GM19438 (cell line): ENCODE results near the gene ZBTB38.

ENCODE experiments used
- ATAC-seq: cut with Tn5 transposase; IDR thresholded peaks from one replicate; pipeline ENCODE4 v1.9.1; 2021; ENCODE audit warnings: low read depth; ENCODE audit not compliant: unreplicated experiment

The ZBTB38 gene

DNA sequence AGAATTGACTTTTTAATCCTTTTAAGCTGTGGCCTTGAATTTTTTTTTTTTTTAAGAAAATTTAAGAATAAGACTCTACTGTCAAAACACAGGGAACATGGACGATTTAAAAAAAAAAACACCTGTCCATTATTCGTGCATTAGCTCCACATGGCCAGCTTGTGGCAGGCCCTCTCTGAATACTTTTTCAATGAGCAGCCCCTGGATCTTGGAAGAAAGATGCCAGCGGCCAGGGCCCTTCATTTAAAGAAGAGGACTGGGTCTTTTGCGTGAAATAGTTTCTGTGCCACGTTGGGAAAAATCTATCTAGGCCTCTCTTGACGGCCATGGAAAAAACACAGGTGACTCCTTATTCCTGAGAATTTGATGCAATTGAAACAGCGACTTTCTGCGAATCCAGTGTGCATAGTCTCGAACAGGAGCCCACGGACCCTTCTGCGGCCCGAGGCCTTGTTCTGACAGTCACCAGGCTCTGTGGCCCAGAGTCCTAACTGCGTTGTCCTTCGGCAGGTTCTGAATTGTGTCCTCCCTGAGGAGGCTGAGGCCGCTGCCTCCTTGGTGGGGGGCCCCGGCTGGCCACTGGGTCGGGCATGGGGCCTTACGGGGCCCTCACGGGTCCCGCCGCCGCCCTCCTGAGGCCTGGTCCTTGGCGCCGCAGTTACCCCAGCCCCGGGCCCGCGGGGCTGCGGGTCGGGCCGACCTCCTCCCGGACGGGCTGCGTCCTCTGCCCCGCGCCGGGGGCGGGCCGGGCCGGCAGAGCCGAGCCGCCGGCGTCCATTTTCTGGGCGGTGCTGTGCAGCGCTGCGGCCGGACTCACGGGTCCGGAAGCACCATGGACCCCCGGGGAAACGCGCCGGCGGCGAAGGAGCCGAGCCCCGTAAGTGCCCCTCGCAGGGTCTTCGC, 33.5 kb downstream of the ZBTB38 start:
- peak; percentile 52 for ATAC-seq

GRCh38 chr3:141402476-141403171, 34.3 kb downstream of the ZBTB38 start:
- peak; percentile 50 for ATAC-seq

DNA sequence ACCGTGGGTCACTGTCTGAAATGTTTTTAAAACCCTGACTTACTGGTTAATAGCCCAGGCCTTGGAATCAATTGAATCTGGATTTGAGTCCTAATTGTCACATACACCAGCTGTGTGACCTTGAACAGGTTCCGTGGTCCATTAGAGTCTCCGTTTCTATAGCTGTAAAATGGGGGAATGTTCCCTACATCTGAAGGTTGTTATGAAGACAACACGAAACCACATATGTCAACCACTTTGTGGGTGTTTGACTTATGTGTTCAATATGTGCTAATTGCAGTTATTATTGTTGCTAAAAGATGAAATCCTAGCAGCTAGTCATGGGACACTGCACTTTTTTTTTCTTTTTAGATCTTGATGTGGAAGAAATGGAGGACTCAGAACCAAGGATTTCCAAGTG, 35.3 kb downstream of the ZBTB38 start:
- no peak for ATAC-seq

DNA sequence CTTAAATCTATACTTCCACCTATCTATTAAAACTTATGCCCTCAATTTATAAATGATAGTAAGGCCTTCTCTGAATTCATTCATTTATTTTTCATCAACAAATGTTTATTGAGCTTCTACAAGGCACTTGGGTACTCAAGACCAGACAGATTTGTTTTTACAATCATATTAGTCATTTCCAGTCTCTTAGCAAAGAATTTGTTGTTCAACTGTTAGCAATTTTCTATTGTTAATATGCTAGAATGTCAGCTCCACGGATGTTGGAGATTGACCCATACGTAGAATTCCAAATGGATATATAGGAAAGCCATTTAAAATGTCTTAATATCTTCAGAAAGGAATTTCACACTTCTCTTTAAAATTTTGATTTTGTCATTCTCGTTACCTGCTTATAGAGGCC, 36.7 kb downstream of the ZBTB38 start:
- ATAC-seq = no peak

DNA sequence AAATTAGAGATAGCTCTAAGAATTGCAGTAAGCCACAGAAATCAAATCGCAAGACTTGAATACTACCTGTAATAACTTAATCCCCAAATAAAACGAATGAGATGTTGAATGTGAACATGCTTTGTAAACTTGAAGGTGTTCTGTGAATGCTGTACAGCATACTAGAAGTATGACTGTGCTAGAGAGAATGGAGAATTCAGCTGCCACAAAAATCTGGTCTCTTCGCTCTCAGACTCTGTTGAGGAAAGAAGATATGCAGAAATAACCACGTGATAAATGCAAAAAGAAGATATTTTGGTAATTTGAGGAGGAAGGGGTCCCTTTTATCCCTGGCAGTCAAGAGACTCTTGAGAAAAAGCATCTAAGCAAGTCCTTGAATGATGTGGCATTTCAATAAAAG, 37.3 kb downstream of the ZBTB38 start:
- no peak for ATAC-seq

GRCh38 chr3:141406265-141406664, 38.0 kb downstream of the ZBTB38 start:
- ATAC-seq = no peak

DNA sequence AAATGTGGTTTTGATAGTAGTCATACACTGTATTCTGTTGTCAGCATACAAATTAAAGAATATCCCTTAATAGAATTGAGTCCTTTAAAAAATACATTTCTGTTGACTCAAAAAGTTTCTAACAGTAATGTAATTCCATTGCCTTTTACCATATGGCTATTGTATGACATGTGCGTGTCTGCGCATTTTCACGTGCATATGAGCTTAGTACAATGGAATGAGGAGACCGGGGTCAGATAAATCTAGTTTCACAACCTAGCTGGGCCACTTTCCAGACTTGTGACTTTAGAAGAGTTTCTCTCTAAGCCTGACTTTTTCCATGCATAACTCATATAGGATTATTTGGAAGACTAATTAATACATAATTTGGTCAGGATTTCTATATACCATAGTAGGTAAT, 38.7 kb downstream of the ZBTB38 start:
- ATAC-seq = no peak

- no peak for ATAC-seq
These were observed 39.5 kb downstream of the ZBTB38 start for GRCh38 chr3:141407825-141408224.

DNA sequence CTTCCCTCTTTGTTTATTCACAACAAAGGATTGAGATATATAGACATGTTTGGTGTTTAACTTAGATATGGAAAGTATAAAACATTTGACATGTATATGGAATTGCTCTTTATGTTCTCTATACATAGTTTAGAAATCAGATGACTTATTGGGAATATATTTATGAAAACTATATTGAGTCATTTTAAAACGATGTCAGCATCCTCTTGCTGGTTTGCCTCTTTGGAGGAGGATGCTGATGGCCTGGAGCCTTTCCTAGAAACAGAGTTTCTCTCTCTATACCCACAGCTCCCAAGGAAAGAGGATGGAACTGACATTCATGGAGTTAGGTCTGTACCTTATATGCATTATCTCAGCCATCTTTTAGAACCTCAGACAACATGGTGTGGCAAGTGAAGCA, 40.3 kb downstream of the ZBTB38 start:
- no peak for ATAC-seq

- no peak for ATAC-seq
These were observed 41.6 kb downstream of the ZBTB38 start for GRCh38 chr3:141409940-141410241.

GRCh38 chr3:141410408-141410807, 42.1 kb downstream of the ZBTB38 start:
- no peak for ATAC-seq

DNA sequence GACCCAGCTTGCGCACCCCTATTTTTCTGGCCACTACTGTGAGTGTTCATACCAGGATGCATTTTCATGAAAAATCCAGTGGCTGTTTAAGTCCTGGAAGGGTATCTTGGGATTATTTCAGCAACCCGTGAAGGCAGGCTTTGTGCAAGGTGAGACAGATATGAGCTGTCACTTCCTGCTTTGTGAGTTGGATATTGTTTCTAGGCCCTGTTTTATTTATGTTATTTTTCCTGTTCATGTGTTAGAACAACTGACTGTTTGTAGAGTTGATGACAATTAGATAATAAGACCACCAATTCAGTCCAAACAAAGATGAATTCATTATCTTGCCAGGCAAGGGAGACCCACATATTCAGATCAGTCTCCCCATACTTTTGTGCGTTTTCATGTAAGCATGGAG, 42.5 kb downstream of the ZBTB38 start:
- ATAC-seq = no peak

DNA sequence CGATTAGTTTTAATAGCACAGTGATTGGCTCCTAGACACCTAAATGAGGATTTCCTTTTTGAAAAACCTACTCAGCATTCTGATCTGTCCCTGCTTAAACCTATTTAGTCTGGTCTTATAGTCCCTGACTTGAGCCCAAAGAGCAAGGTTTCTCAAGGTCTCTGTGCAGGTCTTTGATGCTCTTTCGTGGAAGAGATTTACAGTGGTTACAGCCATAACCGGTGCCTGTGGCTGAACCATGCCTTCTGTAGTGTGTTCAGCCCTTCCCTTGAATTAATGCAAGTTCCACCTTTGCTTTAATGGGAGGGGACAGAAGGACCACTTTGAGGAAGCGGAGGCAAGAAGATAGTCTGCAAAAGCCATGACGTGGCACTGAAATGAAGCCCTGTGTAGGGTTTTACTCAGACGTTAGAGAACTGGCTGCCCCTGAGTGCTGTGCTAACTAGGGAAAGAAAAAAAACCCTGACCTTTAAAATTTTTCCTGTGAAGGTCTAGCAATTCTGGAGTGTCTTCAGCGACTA, 43.0 kb downstream of the ZBTB38 start:
- ATAC-seq = no peak

DNA sequence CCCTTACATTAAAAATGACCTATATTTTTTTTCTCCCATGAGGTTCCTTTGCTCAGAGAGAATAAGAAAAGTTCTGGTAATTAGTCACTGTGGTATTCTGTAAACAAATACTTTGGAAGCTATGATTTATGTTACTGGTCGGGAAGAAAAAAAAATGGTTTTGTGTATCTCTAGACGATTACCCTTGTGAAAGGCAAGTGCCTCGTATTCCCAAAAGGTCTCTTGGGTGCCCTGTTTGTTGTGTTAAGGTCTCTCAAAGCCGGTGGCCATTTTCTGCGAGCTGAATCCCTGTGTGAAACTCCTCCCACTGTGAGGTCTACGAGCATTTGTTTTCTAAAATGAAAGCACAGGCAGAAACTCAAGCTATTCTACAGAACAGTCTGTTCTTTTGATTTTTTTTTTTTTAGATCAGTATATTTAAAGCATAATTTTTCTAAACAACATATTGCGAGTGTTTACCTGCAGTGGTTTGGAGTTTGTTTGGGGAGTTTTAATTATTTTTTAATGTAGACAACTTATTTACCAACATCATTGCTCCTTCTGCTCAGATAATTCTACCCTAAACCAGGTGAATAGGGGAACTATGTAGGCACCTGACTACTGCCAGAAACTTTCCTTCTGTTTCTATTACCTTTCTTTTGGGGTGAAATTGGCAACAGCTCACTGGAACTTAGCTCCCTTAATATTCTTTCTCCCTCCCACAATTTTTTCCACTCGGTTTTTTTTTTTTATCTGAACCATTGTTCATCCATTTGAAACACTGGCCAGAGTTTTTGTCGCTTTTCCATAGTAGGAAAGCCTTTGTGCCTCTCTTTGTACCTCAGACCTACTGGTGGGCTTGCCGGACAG, 44.0 kb downstream of the ZBTB38 start:
- ATAC-seq = no peak

DNA sequence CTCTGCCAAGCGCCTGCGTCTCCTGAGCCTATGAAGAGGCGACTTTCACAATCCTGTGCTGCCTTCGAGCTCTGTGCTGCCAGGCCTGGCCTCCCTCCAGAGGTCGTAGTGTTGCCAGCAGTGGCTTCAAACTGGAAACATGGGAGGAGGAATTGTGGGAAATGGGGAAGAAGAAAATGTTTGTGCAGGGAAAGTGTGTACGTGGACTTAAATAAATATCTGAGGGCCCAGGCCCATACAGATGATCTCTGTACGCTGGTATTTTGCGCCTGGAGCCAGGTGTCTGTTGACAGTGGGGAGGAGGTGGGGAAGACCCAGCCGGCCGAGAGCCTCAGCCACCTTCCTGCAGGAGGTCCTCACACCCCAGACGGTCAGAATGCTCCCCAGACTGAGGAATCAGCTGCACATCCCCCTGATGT, 44.6 kb downstream of the ZBTB38 start:
- no peak for ATAC-seq

DNA sequence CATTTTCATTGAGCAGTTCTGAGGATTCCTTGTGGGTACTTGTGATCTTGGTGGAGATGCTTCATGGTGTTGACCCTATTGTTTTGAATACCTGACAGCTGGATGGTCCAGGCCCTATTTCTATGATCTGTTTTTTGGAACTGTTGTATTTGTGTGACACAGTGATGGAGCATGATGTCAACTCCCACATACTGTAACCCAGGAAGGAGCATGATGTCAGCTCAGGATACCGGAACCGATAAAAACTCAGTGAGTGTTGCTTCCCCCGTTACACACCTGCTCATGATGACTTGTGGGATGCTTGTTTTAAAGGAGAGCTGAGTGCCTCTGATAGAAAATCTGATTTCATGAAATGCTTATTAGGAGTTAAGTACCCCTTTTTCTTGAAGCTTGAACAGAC, 45.1 kb downstream of the ZBTB38 start:
- no peak for ATAC-seq

- ATAC-seq = no peak
These were observed 45.7 kb downstream of the ZBTB38 start for GRCh38 chr3:141413801-141414689.

GRCh38 chr3:141414800-141415462, 46.6 kb downstream of the ZBTB38 start:
- ATAC-seq = no peak

- no peak for ATAC-seq
These were observed 47.6 kb downstream of the ZBTB38 start for GRCh38 chr3:141415953-141416352.
